Measurements from ENCODE around the gene FNDC10.
"Not testable (repeated sequence)": the region's sequence is repeated elsewhere in the genome, so short reads cannot be mapped to it uniquely, and the experiment has no call there.

FNDC10 gene

GRCh38 chr1:1598720-1599029 lies 1.3 kb downstream of the FNDC10 start:
- DNase-seq = no peak

GRCh38 chr1:1598051-1598719 lies 1.8 kb downstream of the FNDC10 start:
- DNase-seq = no peak

GRCh38 chr1:1597275-1597930 lies 2.5 kb downstream of the FNDC10 start:
- DNase-seq = no peak

- no peak for DNase-seq
Observed at GRCh38 chr1:1596493-1597274, 3.3 kb downstream of the FNDC10 start.

GRCh38 chr1:1595341-1595740 lies 4.6 kb downstream of the FNDC10 start:
- DNase-seq = not testable (repeated sequence)

- no peak for DNase-seq
Observed at GRCh38 chr1:1594602-1595260, 5.2 kb downstream of the FNDC10 start.

GRCh38 chr1:1593834-1594601 lies 5.9 kb downstream of the FNDC10 start:
- DNase-seq = no peak

GRCh38 chr1:1591452-1591851 lies 8.5 kb downstream of the FNDC10 start:
- no peak for DNase-seq

- no peak for DNase-seq
Observed at GRCh38 chr1:1583347-1584010, 16.5 kb downstream of the FNDC10 start.

GRCh38 chr1:1582585-1583346 lies 17.2 kb downstream of the FNDC10 start:
- DNase-seq = no peak

GRCh38 chr1:1578371-1578940 lies 21.5 kb downstream of the FNDC10 start:
- no peak for DNase-seq

GRCh38 chr1:1577367-1578011 lies 22.4 kb downstream of the FNDC10 start:
- DNase-seq = no peak

- peak; percentile 75 for DNase-seq
Observed at GRCh38 chr1:1574721-1575537, 25.0 kb downstream of the FNDC10 start, which contains the start of gene SSU72. Gene SSU72, minus strand, starts transcription at chr1:1574863. Its CDS starts 306 bp downstream, at chr1:1574557.

GRCh38 chr1:1573843-1574720 lies 25.9 kb downstream of the FNDC10 start:
- peak; percentile 50 for DNase-seq

- DNase-seq = no peak
Observed at GRCh38 chr1:1569341-1569740, 30.6 kb downstream of the FNDC10 start.

GRCh38 chr1:1567891-1568291 lies 32.0 kb downstream of the FNDC10 start:
- no peak for DNase-seq

- DNase-seq = no peak
Observed at GRCh38 chr1:1567152-1567875, 32.6 kb downstream of the FNDC10 start.

- no peak for DNase-seq
Observed at GRCh38 chr1:1565340-1565739, 34.6 kb downstream of the FNDC10 start.
